ENCODE data around the gene PTPRN2. TPM values are rescaled to one million over a fixed set of nuclear protein-coding genes. Genes with fewer than 3 reads are reported as not detected.

PTPRN2 gene
- total RNA-seq, 2 experiments from 2014 or later: 0.70 TPM; not detected in 1

DNA sequence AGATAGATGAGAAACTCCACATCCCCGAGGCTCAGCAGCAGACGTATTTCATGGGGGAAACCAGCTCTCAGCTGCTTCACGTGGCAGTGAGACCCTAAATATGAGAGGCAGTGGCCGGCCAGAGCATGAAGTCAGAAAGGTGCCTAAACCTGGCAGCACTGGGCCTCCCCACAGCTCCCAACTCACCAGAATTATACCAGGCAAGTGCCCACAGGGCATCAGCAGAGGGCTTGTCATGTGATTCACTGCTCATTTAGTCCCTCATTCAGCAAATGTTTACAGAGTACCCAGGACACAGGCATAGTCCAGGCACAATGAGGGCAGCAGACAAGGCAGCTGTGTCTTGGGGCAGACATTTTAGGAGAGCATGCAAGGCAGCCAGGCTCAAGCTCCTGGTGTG is 212.6 kb downstream of the PTPRN2 start:
- Histone ChIP-seq H2AFZ (ENCODE audit: low read length) (no peak overlapping the region), H3K79me2 (ENCODE audit: insufficient read depth, low read depth, low read length) (no peaks in the 10 kb centered on the region), H3K4me3 (ENCODE audit: low read depth, low read length, poor library complexity, severe bottlenecking) (no peak overlapping the region), H3K36me3 (ENCODE audit: insufficient read depth, low read length) (no peaks in the 10 kb centered on the region), H3K9me3 (ENCODE audit: low read length) (no peaks in the 10 kb centered on the region), H3K27ac (ENCODE audit: low read depth, low read length, poor library complexity, severe bottlenecking) (no peak overlapping the region), H3K9me2 (ENCODE audit: insufficient read depth, low read length) (no peaks in the 10 kb centered on the region), H4K20me1 (ENCODE audit: insufficient read depth, low read length) (no peaks in the 10 kb centered on the region), H3K4me2 (ENCODE audit: low read length) (no peak overlapping the region), H3K4me1 (ENCODE audit: insufficient read depth, low read length, poor library complexity, severe bottlenecking) (no peaks in the 10 kb centered on the region)
- DNase-seq (ENCODE audit: low spot score): no peak
- BruUV-seq (replicated peaks): no TSS peak
- CTCF ChIA-PET (ENCODE audit: unreplicated experiment): no interaction called here
- TF ChIP-seq, protein P1, sequence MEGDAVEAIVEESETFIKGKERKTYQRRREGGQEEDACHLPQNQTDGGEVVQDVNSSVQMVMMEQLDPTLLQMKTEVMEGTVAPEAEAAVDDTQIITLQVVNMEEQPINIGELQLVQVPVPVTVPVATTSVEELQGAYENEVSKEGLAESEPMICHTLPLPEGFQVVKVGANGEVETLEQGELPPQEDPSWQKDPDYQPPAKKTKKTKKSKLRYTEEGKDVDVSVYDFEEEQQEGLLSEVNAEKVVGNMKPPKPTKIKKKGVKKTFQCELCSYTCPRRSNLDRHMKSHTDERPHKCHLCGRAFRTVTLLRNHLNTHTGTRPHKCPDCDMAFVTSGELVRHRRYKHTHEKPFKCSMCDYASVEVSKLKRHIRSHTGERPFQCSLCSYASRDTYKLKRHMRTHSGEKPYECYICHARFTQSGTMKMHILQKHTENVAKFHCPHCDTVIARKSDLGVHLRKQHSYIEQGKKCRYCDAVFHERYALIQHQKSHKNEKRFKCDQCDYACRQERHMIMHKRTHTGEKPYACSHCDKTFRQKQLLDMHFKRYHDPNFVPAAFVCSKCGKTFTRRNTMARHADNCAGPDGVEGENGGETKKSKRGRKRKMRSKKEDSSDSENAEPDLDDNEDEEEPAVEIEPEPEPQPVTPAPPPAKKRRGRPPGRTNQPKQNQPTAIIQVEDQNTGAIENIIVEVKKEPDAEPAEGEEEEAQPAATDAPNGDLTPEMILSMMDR (conservative IDR thresholded peaks at IDR 0.05; ENCODE audit: low read length): no peak
- TF ChIP-seq EZH2phosphoT487 (IDR thresholded peaks at IDR 0.05; ENCODE audit: borderline replicate concordance, low read depth, low read length): no peak
- POLR2A ChIA-PET: no interaction called here
- intact Hi-C loops (cut with micrococcal nuclease; ENCODE audit: unreplicated experiment): no loop called here

DNA sequence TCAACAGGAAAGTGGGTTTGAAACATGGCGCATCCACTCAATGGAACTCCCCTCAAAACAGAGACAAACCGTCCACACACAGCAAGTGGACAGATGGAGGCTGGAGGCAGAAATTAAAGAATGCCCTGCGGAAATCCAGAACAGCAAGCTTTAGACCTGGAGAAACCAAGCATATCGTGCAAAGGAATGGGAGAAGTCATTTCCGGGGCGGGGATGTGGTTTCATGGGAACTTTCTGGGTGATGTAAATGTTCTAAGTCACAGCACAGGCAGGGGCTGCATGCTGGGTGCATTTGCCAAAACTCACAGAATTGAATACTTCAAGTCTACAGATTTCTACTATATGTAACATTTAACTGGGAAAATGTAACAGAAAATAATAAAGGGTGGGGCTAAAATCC is 213.0 kb downstream of the PTPRN2 start:
- H3K79me2 ChIP-seq (ENCODE audit: insufficient read depth, low read depth, low read length): no peaks in the 10 kb centered on the region
- no peak overlapping the region for H3K4me2 ChIP-seq (ENCODE audit: low read length)
- H4K20me1 ChIP-seq (ENCODE audit: insufficient read depth, low read length): no peaks in the 10 kb centered on the region
- no TSS peak for BruUV-seq (replicated peaks)
- POLR2A ChIA-PET: no interaction called here
- no peak overlapping the region for H3K4me3 ChIP-seq (ENCODE audit: low read depth, low read length, poor library complexity, severe bottlenecking)
- CTCF ChIA-PET (ENCODE audit: unreplicated experiment): interaction anchor here (0.5 kb wide), 1 partner anchor 73 kb away, joined by 3 read pairs; no protein-coding TSS in a partner anchor
- no peak for TF ChIP-seq EZH2phosphoT487 (IDR thresholded peaks at IDR 0.05; ENCODE audit: borderline replicate concordance, low read depth, low read length)
- TF ChIP-seq, protein P1 (conservative IDR thresholded peaks at IDR 0.05; ENCODE audit: low read length): no peak
- no peak for DNase-seq (ENCODE audit: low spot score)
- no peaks in the 10 kb centered on the region for H3K9me3 ChIP-seq (ENCODE audit: low read length)
- intact Hi-C loops (cut with micrococcal nuclease; ENCODE audit: unreplicated experiment): no loop called here
- no peak overlapping the region for H2AFZ ChIP-seq (ENCODE audit: low read length)
- no peaks in the 10 kb centered on the region for H3K4me1 ChIP-seq (ENCODE audit: insufficient read depth, low read length, poor library complexity, severe bottlenecking)
- H3K36me3 ChIP-seq (ENCODE audit: insufficient read depth, low read length): no peaks in the 10 kb centered on the region
- no peaks in the 10 kb centered on the region for H3K9me2 ChIP-seq (ENCODE audit: insufficient read depth, low read length)
- no peak overlapping the region for H3K27ac ChIP-seq (ENCODE audit: low read depth, low read length, poor library complexity, severe bottlenecking)

DNA sequence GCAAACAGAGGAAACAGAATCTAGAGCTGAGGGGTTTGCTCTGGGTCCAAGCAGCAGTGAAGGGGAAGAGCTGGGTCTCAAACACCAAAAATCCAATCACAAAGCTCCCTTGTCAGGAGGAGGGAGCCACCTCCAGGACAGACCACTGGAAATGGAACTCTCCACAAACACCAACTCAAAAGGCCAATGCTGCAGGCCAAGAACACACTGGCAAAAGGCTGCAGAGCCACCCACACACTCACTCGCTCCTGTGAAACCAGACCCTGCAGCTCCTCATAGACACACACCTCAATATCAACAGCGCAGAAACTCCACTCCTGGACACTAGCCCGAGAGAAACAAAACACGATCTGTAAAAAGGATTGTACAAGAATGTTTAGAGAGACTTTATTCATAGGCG is 213.5 kb downstream of the PTPRN2 start:
- no peak overlapping the region for H2AFZ ChIP-seq (ENCODE audit: low read length)
- TF ChIP-seq, protein P1 (conservative IDR thresholded peaks at IDR 0.05; ENCODE audit: low read length): no peak
- TF ChIP-seq EZH2phosphoT487 (IDR thresholded peaks at IDR 0.05; ENCODE audit: borderline replicate concordance, low read depth, low read length): no peak
- CTCF ChIA-PET (ENCODE audit: unreplicated experiment): interaction anchor here (0.5 kb wide), 1 partner anchor 73 kb away, joined by 3 read pairs; no protein-coding TSS in a partner anchor
- H3K9me2 ChIP-seq (ENCODE audit: insufficient read depth, low read length): no peaks in the 10 kb centered on the region
- no peaks in the 10 kb centered on the region for H3K4me1 ChIP-seq (ENCODE audit: insufficient read depth, low read length, poor library complexity, severe bottlenecking)
- no peak overlapping the region for H3K4me2 ChIP-seq (ENCODE audit: low read length)
- POLR2A ChIA-PET: no interaction called here
- no peak overlapping the region for H3K27ac ChIP-seq (ENCODE audit: low read depth, low read length, poor library complexity, severe bottlenecking)
- no peak overlapping the region for H3K4me3 ChIP-seq (ENCODE audit: low read depth, low read length, poor library complexity, severe bottlenecking)
- intact Hi-C loops (cut with micrococcal nuclease; ENCODE audit: unreplicated experiment): no loop called here
- DNase-seq (ENCODE audit: low spot score): no peak
- H3K79me2 ChIP-seq (ENCODE audit: insufficient read depth, low read depth, low read length): no peaks in the 10 kb centered on the region
- no TSS peak for BruUV-seq (replicated peaks)
- H3K36me3 ChIP-seq (ENCODE audit: insufficient read depth, low read length): no peaks in the 10 kb centered on the region
- H3K9me3 ChIP-seq (ENCODE audit: low read length): no peaks in the 10 kb centered on the region
- H4K20me1 ChIP-seq (ENCODE audit: insufficient read depth, low read length): no peaks in the 10 kb centered on the region

Data from OCI-LY7 (cell line).